Measurements from ENCODE around the gene PLCB1.

The PLCB1 gene

DNA sequence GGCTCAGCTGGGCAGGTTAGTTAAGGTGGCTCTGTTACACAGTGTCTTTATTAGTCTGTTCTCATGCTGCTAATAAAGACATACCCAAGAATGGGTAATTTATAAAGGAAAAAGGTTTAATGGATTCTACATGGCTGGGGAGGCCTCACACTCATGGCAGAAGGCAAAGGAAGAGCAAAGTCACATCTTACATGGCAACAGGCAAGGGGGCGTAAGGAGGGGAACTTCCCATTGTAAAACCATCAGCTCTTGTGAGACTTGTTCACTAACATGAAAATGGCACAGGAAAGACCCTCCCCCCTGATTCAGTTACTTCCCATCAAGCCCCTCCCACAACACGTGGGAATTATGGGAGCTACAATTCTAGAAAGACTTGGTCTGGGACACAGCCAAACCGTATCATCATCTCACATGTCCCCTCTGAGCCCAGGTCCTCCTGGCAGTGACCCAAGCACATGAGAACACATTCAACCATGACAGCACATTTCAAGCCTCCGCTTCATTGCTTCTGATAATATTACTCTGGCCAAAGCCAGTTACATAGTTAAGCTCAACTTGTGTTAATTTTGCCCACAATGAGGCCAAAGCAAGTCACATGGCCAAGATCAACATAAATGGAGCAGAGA, 383.9 kb downstream of the PLCB1 start:
- DNase-seq: no peak

DNA sequence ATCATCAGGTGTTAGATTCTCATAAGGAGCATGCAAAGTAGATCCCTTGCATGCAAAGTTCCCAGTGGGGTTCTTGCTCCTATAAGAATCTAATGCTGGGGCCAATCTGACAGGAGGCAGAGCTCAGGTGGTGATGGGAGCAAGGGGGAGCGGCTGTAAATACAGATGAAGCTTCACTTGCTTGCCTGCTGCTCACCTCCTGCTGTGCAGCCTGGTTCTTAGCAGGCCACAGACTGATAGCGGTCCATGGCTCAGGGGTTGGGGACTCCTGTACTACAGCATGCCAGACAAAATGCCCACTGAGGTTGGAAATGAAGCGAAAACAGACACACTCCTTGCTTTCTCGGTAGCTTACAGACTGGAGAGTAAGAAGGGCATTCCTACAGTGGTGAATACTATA, 386.8 kb downstream of the PLCB1 start:
- no peak for DNase-seq

DNA sequence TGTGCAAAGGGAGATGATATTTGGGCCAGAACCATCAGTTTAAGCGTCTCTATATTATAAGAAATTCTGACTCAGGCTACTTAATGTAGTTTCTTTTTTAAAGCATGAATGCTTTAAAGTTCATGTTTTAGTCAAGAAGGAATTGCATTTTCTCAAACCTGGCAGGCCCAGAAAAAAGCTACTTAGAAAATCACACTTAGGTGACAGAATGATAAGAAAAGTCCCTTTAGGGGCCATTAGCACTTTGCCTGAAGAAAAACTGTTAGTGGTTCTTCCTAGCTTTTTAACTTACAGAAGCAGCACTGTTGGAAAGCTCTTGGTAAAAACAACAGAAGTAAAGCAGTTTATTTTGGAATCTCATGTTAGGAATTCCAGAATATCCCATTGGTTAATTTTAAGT, 387.8 kb downstream of the PLCB1 start:
- no peak for DNase-seq

DNA sequence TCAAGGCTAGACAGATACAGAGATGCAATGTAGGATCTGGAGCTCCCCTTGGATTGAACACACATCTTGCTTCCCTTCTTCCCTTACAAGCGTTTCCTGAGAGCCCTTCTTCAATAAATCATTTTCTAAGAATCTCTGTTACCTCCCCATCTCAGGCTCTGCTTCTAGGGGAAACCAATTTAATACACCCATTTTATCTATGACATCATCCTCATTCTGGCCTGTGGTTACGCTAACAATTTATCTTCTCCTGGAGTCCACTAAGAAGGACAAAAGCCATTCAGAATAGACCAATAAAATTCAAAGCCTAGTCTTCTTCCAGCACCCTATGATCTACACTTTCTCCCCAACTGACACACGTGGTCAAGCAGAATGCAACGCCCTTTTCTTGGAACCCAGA, 390.1 kb downstream of the PLCB1 start:
- no peak for DNase-seq

DNA sequence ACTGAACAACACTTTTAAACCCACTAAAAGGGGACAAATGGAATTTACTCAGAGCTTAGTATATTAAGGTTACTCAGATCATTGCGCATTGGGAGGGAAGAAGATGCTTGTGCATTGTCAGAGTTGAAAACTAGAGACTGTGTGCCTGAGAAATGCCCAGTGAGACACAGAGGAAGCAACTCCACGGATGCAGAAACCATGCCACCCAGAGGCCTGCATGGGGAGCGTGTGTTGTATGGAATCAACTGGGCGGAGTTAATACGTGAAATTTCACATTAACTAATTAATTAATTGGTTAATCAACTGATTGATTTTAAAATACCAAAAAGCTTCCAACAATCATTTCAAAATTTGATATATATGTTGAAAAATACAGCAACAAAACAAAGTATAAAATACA, 391.6 kb downstream of the PLCB1 start:
- DNase-seq: no peak

- no peak for DNase-seq
Observed at GRCh38 chr20:8524101-8525016, 392.3 kb downstream of the PLCB1 start.

GRCh38 chr20:8525017-8525343, 392.9 kb downstream of the PLCB1 start:
- DNase-seq: no peak

GRCh38 chr20:8526610-8527009, 394.5 kb downstream of the PLCB1 start:
- no peak for DNase-seq

DNA sequence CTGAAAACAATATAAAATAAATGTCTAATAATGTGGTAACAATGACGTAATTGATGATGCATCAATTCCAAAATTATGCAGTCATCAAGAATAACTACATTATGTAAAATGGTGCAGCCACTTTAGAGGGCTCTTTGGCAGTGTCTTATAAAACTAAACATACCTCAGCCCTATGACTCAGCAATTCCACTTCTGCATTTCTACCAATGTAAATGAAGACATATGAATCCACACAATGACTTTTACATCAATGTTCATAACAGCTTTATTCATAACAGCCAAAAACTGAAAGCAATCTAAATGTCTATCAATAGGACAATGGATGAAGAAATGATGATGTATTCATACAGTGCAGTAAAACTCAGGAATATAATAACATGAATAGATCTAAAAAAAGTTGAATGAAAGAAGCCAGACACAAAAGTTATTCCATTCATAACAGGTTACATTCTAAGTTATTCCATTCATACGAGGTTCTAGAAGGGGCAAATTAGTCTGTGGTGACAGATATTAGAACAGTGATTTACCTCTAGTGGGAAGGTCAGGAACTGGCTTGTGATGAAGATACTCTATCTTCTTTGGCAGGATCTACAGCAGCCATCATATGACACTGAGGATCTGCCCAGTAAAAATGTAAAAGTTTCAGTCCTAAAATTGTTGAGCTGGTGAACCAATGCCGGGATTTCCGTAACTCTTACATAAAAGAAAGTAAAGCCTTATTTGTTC, 396.1 kb downstream of the PLCB1 start:
- DNase-seq: no peak

GRCh38 chr20:8530022-8530421, 398.0 kb downstream of the PLCB1 start:
- DNase-seq: no peak

- DNase-seq: no peak
Observed at GRCh38 chr20:8532169-8532568, 400.1 kb downstream of the PLCB1 start.

DNA sequence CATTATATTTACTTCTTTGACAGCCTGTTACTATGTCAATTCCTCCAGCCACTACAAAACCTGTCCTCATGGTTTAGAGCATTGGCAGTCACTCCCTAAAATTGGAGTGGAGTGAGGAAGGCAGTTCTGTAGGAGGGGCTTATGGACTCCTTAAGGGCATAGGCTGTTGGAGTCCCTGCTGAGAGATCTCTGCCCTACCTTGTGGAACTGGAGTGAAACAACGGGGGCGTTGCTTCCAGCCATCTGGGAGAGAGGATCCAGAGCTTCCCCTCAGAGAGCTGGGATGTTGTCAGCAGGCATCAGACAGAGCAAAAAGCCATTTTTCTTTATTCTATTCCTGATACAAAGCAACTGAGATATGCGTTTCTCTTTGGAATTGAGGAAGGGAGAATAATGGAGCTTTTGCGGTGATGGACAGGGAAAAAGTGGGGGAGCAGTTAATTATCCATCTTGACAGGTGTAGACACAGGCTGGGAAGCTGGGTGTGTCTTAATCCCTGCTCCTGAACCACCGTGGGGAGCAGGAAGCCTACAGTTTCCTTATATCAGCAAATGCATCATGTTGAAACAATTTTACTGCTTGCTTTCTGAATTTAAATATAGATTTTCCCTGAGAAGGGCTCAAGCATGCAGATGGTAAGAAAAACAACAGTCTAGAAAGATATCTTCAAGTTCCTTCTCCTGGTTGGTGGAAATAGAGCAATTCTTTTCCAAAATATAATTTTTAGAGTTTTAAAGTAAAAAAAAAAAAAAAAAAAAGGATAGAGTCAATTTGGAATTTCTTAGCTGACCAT, 402.5 kb downstream of the PLCB1 start:
- no peak for DNase-seq

- no peak for DNase-seq
Observed at GRCh38 chr20:8535403-8536261, 403.6 kb downstream of the PLCB1 start.

DNA sequence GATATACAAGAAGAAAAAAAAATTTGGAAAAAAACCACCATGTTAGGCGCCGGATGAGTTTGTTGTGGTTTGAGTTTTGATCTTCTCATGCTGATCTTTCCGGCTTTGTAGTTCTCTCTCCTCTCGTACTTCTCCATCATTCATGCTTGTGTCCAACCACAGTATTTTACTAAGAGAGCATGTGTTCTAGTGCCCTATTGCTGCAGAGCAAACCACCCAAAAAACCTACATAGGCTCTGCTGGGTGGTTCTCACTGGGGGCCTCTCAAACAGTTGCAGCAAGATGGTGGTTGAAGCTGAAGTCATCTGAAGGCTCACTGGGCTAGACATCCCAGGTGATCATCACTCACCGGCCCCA, 404.2 kb downstream of the PLCB1 start:
- no peak for DNase-seq

DNA sequence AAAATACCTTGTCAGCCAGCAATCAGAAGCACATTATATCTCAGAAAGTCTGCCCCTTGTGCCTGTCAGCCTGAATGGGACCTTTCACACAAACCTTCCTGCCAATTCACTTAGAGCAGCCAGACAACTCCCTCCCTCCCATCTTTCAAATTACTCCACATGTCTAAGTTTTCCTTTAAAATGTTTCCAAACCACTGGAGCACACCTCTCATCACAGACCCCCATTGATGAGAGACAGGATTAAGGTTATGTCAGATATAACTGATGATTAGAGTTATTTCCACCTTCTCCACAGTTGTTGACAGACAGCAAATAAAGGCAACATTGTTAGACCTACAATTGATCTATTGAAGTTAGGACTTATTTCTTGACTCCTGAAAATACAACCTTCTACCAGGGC, 408.4 kb downstream of the PLCB1 start:
- no peak for DNase-seq

DNA sequence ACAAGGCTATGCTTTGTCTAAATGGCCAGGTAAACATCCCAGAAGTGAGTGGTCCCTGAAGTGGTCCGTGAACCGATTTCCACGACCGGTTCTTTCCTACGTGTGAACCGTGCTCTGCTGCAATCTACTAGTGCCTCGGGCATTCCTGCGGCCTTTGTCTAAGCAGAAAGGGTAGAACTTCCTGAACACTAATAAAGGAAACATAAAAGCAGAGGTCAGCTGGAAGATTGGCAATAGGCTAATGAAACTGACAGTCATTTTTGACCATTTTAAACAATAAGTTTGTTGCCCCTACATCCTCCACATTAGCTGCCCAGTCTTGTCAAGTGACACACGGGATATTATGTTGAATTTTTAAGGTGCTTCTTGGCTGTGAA, 410.0 kb downstream of the PLCB1 start:
- no peak for DNase-seq

GRCh38 chr20:8545212-8545611, 413.1 kb downstream of the PLCB1 start:
- DNase-seq: no peak

GRCh38 chr20:8547035-8547650, 415.1 kb downstream of the PLCB1 start:
- DNase-seq: no peak

- no peak for DNase-seq
Observed at GRCh38 chr20:8547968-8548588, 416.0 kb downstream of the PLCB1 start.

DNA sequence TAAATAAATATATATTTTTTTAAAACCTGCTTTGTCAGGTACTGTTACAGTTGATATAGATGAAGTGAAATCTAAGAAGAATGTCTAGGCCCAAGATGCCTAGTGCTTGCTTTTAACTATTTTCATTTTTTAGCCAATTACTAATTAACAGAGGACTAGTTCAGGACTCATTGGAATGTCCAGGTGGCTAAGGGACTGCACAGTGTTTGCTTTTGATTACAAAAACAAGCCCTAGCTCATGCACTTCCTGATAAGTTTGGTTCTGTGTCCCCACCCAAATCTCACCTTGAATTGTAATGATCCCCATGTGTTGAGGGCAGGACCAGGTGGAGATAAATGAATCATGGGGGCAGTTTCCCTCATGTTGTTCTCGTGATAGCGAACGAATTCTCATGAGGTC, 417.1 kb downstream of the PLCB1 start:
- DNase-seq: no peak

DNA sequence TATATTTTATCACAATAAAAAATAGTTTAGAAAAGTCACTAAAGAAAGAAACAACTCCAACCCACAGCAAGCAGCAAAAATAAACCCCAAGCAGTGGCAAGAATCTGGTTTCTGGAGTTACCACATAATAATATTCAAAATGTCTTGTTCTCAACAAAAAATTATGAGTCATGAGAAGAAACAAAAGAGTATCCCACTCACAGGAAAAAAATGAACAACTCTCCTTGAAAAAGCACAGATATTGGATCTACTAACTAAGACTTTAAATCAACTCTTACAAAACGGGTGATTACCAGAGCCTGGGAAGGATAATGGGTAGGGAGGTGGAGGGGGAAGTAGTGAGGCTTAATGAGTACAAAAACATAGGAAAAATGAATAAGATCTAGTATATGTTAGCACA, 425.6 kb downstream of the PLCB1 start:
- DNase-seq: no peak

All from retina (tissue), 1 donor.